Keratinocyte (primary cell): Measurements from ENCODE around the gene PRELID3B. TPM values are rescaled to one million over a fixed set of nuclear protein-coding genes. Genes with fewer than 3 reads are reported as not detected.

ENCODE experiments used
- DNase-seq: peaks from one replicate; pipeline ENCODE4 v3.0.0-alpha.2; 2011; ENCODE audit warnings: low read depth, missing footprints, low spot score
- FAIRE-seq: peaks from 2 replicates; lab custom pipeline; 2011; peaks lifted over from hg19 to GRCh38; lab: Jason Lieb, UNC
- H2AFZ ChIP-seq: 2 replicates; pipeline ENCODE4 v1.6.0; 2012; ENCODE audit warnings: low read length, control low read depth, inconsistent platforms; ENCODE audit not compliant: control insufficient read depth
- H3K27ac ChIP-seq: 2 replicates; pipeline ENCODE4 v1.5.1; 2011; ENCODE audit warnings: low read length; ENCODE audit not compliant: control insufficient read depth, insufficient read depth
- H3K27me3 ChIP-seq: 3 replicates; pipeline ENCODE4 v1.6.0; 2011; ENCODE audit warnings: low read length; ENCODE audit not compliant: control insufficient read depth, insufficient read depth; ENCODE audit errors: extremely low read depth
- H3K36me3 ChIP-seq, 2 experiments: 2 replicates in 1 of 2; 3 replicates in 1 of 2; pipeline ENCODE4 v1.5.1; 2011; ENCODE audit warnings: low read length in 2 of 2, mild to moderate bottlenecking in 1 of 2; ENCODE audit not compliant: control insufficient read depth in 2 of 2, insufficient read depth in 2 of 2; ENCODE audit errors: extremely low read depth in 1 of 2
- H3K4me1 ChIP-seq: 3 replicates; pipeline ENCODE4 v1.5.1; 2011; ENCODE audit warnings: low read length; ENCODE audit not compliant: control insufficient read depth, insufficient read depth; ENCODE audit errors: extremely low read depth
- H3K4me2 ChIP-seq: 3 replicates; pipeline ENCODE4 v1.6.0; 2011; ENCODE audit warnings: low read depth, low read length; ENCODE audit not compliant: control insufficient read depth, insufficient read depth; ENCODE audit errors: extremely low read depth
- H3K4me3 ChIP-seq, 3 experiments: fragments of 200-600 bp in 1 of 3; sonication (generic) in 1 of 3; 2 replicates in 2 of 3; 3 replicates in 1 of 3; pipeline ENCODE4 v1.5.1; 2011 to 2016; ENCODE audit warnings: low read length in 3 of 3, mild to moderate bottlenecking in 3 of 3, control low read depth in 2 of 3, inconsistent platforms in 1 of 3, low read depth in 1 of 3, mixed read lengths in 1 of 3, mixed run types in 1 of 3, moderate library complexity in 1 of 3; ENCODE audit not compliant: control insufficient read depth in 2 of 3, insufficient read depth in 2 of 3; ENCODE audit errors: extremely low read depth in 1 of 3
- H3K79me2 ChIP-seq: 2 replicates; pipeline ENCODE4 v1.6.0; 2012; ENCODE audit warnings: low read length; ENCODE audit not compliant: control insufficient read depth, insufficient read depth
- H3K9ac ChIP-seq: 3 replicates; pipeline ENCODE4 v1.6.0; 2011; ENCODE audit warnings: low read length; ENCODE audit not compliant: control insufficient read depth, insufficient read depth; ENCODE audit errors: extremely low read depth
- H3K9me1 ChIP-seq: 3 replicates; pipeline ENCODE4 v1.6.0; 2011; ENCODE audit warnings: low read length; ENCODE audit not compliant: control insufficient read depth, insufficient read depth; ENCODE audit errors: extremely low read depth
- H3K9me3 ChIP-seq: 2 replicates; pipeline ENCODE4 v1.5.1; 2012; ENCODE audit warnings: low read depth, low read length; ENCODE audit not compliant: control insufficient read depth
- H4K20me1 ChIP-seq: 3 replicates; pipeline ENCODE4 v1.6.0; 2011; ENCODE audit warnings: low read length; ENCODE audit not compliant: control insufficient read depth, insufficient read depth; ENCODE audit errors: extremely low read depth
- EZH2 ChIP-seq: IDR thresholded peaks from one replicate; pipeline ENCODE4 v1.6.1; 2012; ENCODE audit warnings: inconsistent platforms, mild to moderate bottlenecking, low read length, moderate library complexity
- dilution Hi-C: fragments of 300-500 bp; cut with MboI; formaldehyde crosslinking; loops from one replicate; pipeline ENCODE4 v1.7.0; 2020; ENCODE audit warnings: low sequenced_read_pairs; ENCODE audit not compliant: extremely low pct_ligation_motif_present
- polyA plus RNA-seq, 5 experiments: library from polyadenylated mRNA; depleted of rRNA in 3 of 5; stranded (reverse) in 3 of 5; stranded (forward) in 1 of 5; unstranded in 1 of 5; fragments of >200 nt; gene quantifications; 1 replicate in 1 of 5; 2 replicates in 3 of 5; 3 replicates in 1 of 5; pipeline versions ENCODE4 v1.2.1 to v1.2.3, GENCODE V29; 2011 to 2012; ENCODE audit warnings: missing spikeins in 2 of 5, low read depth in 1 of 5, low replicate concordance in 1 of 5
- TF ChIP-seq, protein P1 (sequence below), 3 experiments: IDR thresholded peaks in 1 of 3; conservative IDR thresholded peaks in 1 of 3; optimal IDR thresholded peaks in 1 of 3; 2 replicates in 2 of 3; 3 replicates in 1 of 3; pipeline versions ENCODE3 to v1.5.1; 2011; ENCODE audit warnings: low read length in 3 of 3, mild to moderate bottlenecking in 3 of 3, moderate library complexity in 2 of 3, control low read depth in 1 of 3, inconsistent platforms in 1 of 3; ENCODE audit not compliant: insufficient read depth in 2 of 3; ENCODE audit errors: extremely low read depth in 1 of 3

The PRELID3B gene
- polyA plus RNA-seq, 1 donor (not counting 4 experiments of a cell fraction or from before 2014, with no cell fraction given), result 86.9 TPM

DNA sequence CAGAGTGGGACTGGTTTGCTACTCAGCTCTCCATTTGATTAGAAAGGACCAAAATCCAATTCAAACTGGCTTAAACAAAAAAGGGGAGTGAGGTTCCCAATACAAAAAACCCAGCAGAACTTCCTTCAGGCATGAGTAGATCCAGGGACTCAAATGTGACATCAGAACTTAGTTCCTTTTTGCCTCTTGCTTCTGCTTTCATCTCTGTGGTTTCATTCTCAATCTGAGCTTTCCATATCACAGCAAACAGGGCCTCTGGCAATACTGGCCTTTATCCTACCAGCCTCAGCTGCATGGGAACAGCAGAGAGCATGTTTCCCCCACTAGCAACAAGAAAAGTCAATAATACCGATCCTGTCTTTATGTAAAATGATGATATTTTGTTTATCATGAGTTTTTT, 28.6 kb upstream of the PRELID3B start:
- no peaks in the 10 kb centered on the region for H3K9me3 ChIP-seq
- no peaks in the 10 kb centered on the region for H3K9me1 ChIP-seq
- no peak for DNase-seq
- H4K20me1 ChIP-seq, result no peaks in the 10 kb centered on the region
- FAIRE-seq, result no peak
- peaks cover 3% of the 10 kb centered on the region for H3K4me1 ChIP-seq
- H2AFZ ChIP-seq, result no peak overlapping the region
- dilution Hi-C loops, result no loop called here
- no peak overlapping the region for H3K9ac ChIP-seq
- H3K27me3 ChIP-seq, result peaks cover 6% of the 10 kb centered on the region
- H3K79me2 ChIP-seq, result no peaks in the 10 kb centered on the region
- H3K27ac ChIP-seq, result no peak overlapping the region
- no peak overlapping the region for H3K4me2 ChIP-seq
- no peak overlapping the region for H3K4me3 ChIP-seq
- TF ChIP-seq, protein P1, sequence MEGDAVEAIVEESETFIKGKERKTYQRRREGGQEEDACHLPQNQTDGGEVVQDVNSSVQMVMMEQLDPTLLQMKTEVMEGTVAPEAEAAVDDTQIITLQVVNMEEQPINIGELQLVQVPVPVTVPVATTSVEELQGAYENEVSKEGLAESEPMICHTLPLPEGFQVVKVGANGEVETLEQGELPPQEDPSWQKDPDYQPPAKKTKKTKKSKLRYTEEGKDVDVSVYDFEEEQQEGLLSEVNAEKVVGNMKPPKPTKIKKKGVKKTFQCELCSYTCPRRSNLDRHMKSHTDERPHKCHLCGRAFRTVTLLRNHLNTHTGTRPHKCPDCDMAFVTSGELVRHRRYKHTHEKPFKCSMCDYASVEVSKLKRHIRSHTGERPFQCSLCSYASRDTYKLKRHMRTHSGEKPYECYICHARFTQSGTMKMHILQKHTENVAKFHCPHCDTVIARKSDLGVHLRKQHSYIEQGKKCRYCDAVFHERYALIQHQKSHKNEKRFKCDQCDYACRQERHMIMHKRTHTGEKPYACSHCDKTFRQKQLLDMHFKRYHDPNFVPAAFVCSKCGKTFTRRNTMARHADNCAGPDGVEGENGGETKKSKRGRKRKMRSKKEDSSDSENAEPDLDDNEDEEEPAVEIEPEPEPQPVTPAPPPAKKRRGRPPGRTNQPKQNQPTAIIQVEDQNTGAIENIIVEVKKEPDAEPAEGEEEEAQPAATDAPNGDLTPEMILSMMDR (optimal IDR thresholded peaks at IDR 0.05 in 1 of 3, IDR thresholded peaks at IDR 0.05 in 1 of 3, conservative IDR thresholded peaks at IDR 0.05 in 1 of 3; ENCODE audit: extremely low read depth in 1 of 3, insufficient read depth in 2 of 3, low read length in 3 of 3), result no peak
- TF ChIP-seq EZH2, result no peak
- no peaks in the 10 kb centered on the region for H3K36me3 ChIP-seq

DNA sequence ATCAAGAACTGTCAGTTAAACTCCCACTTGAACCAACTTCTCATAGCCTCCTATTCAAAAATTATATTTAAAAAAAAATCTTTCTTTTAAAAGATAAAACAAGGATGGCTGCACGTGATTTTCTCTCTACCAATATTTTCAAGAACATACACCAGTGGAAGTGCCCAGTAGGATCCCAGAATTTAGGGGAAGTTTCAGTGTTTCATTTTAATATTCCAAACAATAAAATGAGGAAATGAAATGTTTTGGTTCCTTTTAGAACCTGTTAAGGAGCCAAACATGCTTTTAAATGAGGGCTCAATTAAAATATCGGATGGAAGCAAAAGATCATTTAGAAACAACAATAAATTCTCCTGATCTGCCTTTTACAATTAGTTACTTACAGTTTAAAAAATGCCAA, 26.4 kb upstream of the PRELID3B start:
- FAIRE-seq (no peak), DNase-seq (no peak)
- Histone ChIP-seq H3K27ac (no peak overlapping the region), H3K9me1 (no peaks in the 10 kb centered on the region), H3K79me2 (no peaks in the 10 kb centered on the region), H3K4me2 (no peak overlapping the region), H3K36me3 (no peaks in the 10 kb centered on the region), H3K9me3 (no peaks in the 10 kb centered on the region), H3K4me1 (peaks cover 6% of the 10 kb centered on the region), H3K27me3 (no peaks in the 10 kb centered on the region), H2AFZ (no peak overlapping the region), H4K20me1 (no peaks in the 10 kb centered on the region), H3K4me3 (no peak overlapping the region), H3K9ac (no peak overlapping the region)
- dilution Hi-C loops, result no loop called here
- TF ChIP-seq, protein P1 (optimal IDR thresholded peaks at IDR 0.05 in 1 of 3, IDR thresholded peaks at IDR 0.05 in 1 of 3, conservative IDR thresholded peaks at IDR 0.05 in 1 of 3; ENCODE audit: extremely low read depth in 1 of 3, insufficient read depth in 2 of 3, low read length in 3 of 3), result no peak
- no peak for TF ChIP-seq EZH2
